Measurements from ENCODE around the gene LHX4. TPM values are rescaled to one million over a fixed set of nuclear protein-coding genes. Genes with fewer than 3 reads are reported as not detected.

Gene LHX4
- total RNA-seq, 4 donors from 2014 or later = not detected

DNA sequence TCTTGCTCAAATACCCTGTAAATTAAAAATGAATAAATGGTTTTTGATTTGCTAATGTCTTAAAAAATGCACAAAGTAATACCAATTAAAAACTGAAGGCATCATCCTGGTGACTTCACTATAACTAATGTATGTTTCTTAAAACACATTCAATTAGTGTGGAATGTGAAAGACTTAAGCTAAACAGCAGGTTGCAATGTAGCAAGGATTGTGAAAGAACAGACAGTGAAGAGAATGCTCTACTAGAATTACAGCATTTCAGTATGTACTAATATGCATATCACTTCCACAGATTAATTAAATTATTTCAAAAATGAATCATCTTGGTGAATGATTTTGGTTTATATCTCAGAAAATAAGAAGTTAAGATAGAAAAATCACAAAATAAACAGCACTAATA is 56.4 kb downstream of the LHX4 start:
- no peak overlapping the region for H3K27ac ChIP-seq
- H3K9me3 ChIP-seq = no peaks in the 10 kb centered on the region
- no peak for DNase-seq (ENCODE audit: low spot score in 2 of 2)
- H3K36me3 ChIP-seq = peaks cover 0 to 20% (median 0%) of the 10 kb centered on the region in 3 donors
- TF ChIP-seq, protein P1, sequence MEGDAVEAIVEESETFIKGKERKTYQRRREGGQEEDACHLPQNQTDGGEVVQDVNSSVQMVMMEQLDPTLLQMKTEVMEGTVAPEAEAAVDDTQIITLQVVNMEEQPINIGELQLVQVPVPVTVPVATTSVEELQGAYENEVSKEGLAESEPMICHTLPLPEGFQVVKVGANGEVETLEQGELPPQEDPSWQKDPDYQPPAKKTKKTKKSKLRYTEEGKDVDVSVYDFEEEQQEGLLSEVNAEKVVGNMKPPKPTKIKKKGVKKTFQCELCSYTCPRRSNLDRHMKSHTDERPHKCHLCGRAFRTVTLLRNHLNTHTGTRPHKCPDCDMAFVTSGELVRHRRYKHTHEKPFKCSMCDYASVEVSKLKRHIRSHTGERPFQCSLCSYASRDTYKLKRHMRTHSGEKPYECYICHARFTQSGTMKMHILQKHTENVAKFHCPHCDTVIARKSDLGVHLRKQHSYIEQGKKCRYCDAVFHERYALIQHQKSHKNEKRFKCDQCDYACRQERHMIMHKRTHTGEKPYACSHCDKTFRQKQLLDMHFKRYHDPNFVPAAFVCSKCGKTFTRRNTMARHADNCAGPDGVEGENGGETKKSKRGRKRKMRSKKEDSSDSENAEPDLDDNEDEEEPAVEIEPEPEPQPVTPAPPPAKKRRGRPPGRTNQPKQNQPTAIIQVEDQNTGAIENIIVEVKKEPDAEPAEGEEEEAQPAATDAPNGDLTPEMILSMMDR (IDR thresholded peaks at IDR 0.05) = no peak
- TF ChIP-seq EP300 (IDR thresholded peaks at IDR 0.05) (no peak), POLR2A (IDR thresholded peaks at IDR 0.05) (no peak)
- H3K27me3 ChIP-seq = no peaks in the 10 kb centered on the region
- peaks cover 0 to 18% (median 0%) of the 10 kb centered on the region in 4 donors for H3K4me1 ChIP-seq
- no peak overlapping the region for H3K4me3 ChIP-seq

DNA sequence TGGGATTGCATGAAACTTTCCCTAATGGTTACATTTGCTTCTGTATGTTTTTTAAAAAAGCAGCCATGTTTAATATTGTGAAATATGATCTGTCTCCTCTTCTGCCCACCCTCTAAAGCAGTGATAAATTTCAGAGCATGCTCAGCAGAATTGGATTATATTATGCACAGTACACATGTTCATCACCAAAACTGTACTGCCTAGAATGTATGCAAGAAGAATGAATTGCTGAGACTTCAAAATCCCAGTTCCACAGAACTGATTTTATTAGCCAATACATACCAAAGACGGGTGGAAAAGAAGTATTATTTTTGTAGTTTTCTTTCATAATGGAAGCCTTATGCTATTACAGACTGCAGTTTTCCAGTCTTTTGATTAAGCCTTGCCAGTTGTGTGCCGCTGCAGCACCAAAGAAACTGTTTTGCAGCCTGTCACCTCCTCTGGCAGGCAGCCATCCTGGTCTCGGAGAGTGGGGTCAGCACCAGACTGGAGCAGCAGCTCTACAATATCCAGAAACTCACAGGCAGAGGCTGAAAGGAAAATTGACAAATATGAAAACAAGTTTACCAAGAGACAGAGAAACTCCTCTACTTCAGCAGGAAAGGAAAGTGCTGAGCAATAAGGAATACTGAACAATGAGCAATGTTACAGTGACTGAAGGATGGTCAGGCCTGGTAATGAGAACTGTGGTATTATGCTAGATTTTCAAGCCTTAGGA is 58.1 kb downstream of the LHX4 start:
- no peaks in the 10 kb centered on the region for H3K9me3 ChIP-seq
- DNase-seq (ENCODE audit: low spot score in 2 of 2) = no peak
- peak overlapping the region in 2 of 4 donors; percentile 47 to 70 for H3K27ac ChIP-seq
- 34 to 35% methylated on average over 3 of the region's 3 CpGs for WGBS, 2 donors
- H3K4me1 ChIP-seq = peaks cover 0 to 18% (median 0%) of the 10 kb centered on the region in 4 donors
- H3K4me3 ChIP-seq = peak overlapping the region in 2 of 4 donors; percentile 9 to 12
- H3K36me3 ChIP-seq = peaks cover 0 to 17% (median 0%) of the 10 kb centered on the region in 3 donors
- TF ChIP-seq EP300 (IDR thresholded peaks at IDR 0.05) = peak in 1 of 2 donors; percentile 12
- TF ChIP-seq, protein P1 (IDR thresholded peaks at IDR 0.05) = no peak
- no peaks in the 10 kb centered on the region for H3K27me3 ChIP-seq

DNA sequence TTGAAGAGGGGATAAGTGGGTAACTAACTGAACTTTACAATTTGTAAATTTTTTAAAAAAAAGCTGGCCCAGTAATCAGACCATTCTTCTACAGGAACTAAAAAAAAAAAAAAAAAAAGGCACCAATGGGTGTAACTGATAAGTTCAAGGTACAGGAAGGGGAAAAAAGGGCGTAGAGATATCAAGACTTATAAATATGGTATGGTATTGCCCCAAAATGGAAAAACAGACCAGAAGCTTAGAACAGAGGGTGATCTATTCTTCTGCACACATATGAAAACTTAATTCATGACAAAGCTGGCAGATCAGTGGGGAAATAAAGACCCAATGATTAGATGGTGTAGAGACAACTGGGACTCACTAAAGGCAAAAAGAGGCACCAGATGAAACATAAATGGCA is 58.9 kb downstream of the LHX4 start:
- 44 to 79% methylated on average over 1 of the region's 1 CpG for WGBS, 2 donors
- Histone ChIP-seq H3K36me3 (peaks cover 0 to 16% (median 0%) of the 10 kb centered on the region in 3 donors), H3K4me1 (peaks cover 0 to 18% (median 0%) of the 10 kb centered on the region in 4 donors), H3K4me3 (no peak overlapping the region), H3K27ac (peak overlapping the region in 1 of 4 donors; percentile 70), H3K27me3 (no peaks in the 10 kb centered on the region), H3K9me3 (no peaks in the 10 kb centered on the region)
- no peak for DNase-seq (ENCODE audit: low spot score in 2 of 2)
- TF ChIP-seq POLR2A (IDR thresholded peaks at IDR 0.05) (no peak), EP300 (IDR thresholded peaks at IDR 0.05) (no peak)
- TF ChIP-seq, protein P1 (IDR thresholded peaks at IDR 0.05) = no peak

DNA sequence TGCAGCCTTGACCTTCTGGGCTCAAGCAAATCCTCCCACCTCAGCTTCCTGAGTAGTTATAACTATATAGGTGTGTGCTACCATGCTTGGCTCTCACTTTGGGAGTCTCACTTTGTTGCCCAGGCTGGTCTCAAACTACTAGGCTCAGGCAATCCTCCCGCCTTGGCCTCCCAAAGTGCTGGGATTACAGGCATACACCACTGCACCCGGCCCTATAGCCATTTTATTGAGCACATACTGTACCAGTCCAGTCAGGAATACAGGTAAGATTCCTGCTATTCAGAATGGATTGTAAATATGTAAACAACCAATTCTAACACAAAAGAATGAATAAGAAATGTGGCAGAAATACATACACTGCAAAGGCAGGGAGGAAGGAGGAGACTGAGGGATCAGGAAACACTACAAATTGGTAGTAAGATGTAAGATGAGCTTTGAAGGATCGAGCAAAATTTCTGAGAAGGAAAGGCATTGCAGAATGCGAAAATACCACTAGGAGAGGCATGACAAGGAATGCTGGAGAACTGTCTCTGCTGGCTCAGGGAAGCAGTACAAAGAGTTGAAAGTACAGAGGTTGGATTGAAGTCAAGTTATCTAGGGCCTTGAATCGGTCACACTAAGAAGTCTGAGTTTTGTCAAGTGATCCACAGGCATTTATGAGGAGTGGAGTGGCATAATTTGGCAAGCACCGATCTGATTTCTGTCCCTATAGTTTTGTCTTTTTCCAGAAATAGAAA is 60.4 kb downstream of the LHX4 start:
- Histone ChIP-seq H3K4me3 (no peak overlapping the region), H3K4me1 (peaks cover 0 to 18% (median 0%) of the 10 kb centered on the region in 4 donors), H3K36me3 (peaks cover 0 to 2% (median 0%) of the 10 kb centered on the region in 3 donors), H3K27me3 (no peaks in the 10 kb centered on the region), H3K27ac (no peak overlapping the region), H3K9me3 (no peaks in the 10 kb centered on the region)
- DNase-seq (ENCODE audit: low spot score in 2 of 2) = no peak
- WGBS, 2 donors = 92 to 94% methylated on average over 6 of the region's 6 CpGs
- TF ChIP-seq EP300 (IDR thresholded peaks at IDR 0.05) = no peak
- no peak for TF ChIP-seq POLR2A (IDR thresholded peaks at IDR 0.05)
- TF ChIP-seq, protein P1 (IDR thresholded peaks at IDR 0.05) = no peak

DNA sequence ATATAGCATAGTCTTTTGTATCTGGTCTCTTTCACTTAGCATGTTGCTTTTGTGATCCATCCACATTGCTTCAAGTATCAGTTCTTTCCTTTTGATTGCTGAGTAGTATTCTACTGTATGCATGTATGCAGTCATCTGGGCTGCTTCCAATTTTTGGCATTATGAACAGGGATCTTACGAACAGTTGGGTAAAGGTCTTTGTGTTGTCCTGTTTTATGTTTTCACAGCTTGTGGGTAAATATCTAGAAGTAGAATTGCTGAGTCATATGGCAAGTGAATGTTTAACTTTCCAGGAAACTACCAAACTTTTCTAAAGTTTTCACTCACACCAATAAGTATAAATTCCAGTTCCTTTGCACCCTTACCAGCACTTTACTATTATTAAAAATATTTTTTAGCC is 60.9 kb downstream of the LHX4 start:
- H3K9me3 ChIP-seq = no peaks in the 10 kb centered on the region
- WGBS, 2 donors = 56 to 70% methylated on average over 1 of the region's 1 CpG
- H3K4me1 ChIP-seq = peaks cover 0 to 18% (median 0%) of the 10 kb centered on the region in 4 donors
- H3K36me3 ChIP-seq = no peaks in the 10 kb centered on the region
- no peak overlapping the region for H3K27ac ChIP-seq
- no peak overlapping the region for H3K4me3 ChIP-seq
- no peaks in the 10 kb centered on the region for H3K27me3 ChIP-seq
- TF ChIP-seq EP300 (IDR thresholded peaks at IDR 0.05) (no peak), POLR2A (IDR thresholded peaks at IDR 0.05) (no peak)
- TF ChIP-seq, protein P1 (IDR thresholded peaks at IDR 0.05) = no peak
- no peak for DNase-seq (ENCODE audit: low spot score in 2 of 2)

Measured in tibial nerve (tissue), 4 donors.